GM19324 (cell line): ENCODE results near the gene SYPL2.

Experiments used
- ATAC-seq: cut with Tn5 transposase; IDR thresholded peaks from one replicate; pipeline ENCODE4 v1.9.1; 2021; ENCODE audit warnings: mild to moderate bottlenecking, moderate library complexity; ENCODE audit not compliant: unreplicated experiment, low FRiP score

The SYPL2 gene

GRCh38 chr1:109509176-109510134 lies 43.1 kb downstream of the SYPL2 start, which contains the start of gene AMIGO1:
Gene AMIGO1, minus strand, starts transcription at chr1:109509727. Its CDS starts 815 bp downstream, at chr1:109508912.
- ATAC-seq: peak; percentile 61

- ATAC-seq: no peak
Measured at GRCh38 chr1:109513110-109513710, 46.9 kb downstream of the SYPL2 start.

GRCh38 chr1:109514846-109515245 lies 48.5 kb downstream of the SYPL2 start:
- ATAC-seq: no peak

- no peak for ATAC-seq
Measured at GRCh38 chr1:109516872-109517271, 50.5 kb downstream of the SYPL2 start.

- ATAC-seq: no peak
Measured at GRCh38 chr1:109517337-109517736, 51.0 kb downstream of the SYPL2 start.

GRCh38 chr1:109521002-109521951 lies 54.9 kb downstream of the SYPL2 start:
- ATAC-seq: no peak

GRCh38 chr1:109522026-109522425 lies 55.7 kb downstream of the SYPL2 start:
- ATAC-seq: no peak

- ATAC-seq: no peak
Measured at GRCh38 chr1:109523706-109524105, 57.4 kb downstream of the SYPL2 start.

- no peak for ATAC-seq
Measured at GRCh38 chr1:109527098-109527811, 60.9 kb downstream of the SYPL2 start.

- no peak for ATAC-seq
Measured at GRCh38 chr1:109527846-109528695, 61.7 kb downstream of the SYPL2 start.

- no peak for ATAC-seq
Measured at GRCh38 chr1:109528712-109529111, 62.4 kb downstream of the SYPL2 start.

- no peak for ATAC-seq
Measured at GRCh38 chr1:109529881-109530456, 63.6 kb downstream of the SYPL2 start.

GRCh38 chr1:109530457-109531087 lies 64.2 kb downstream of the SYPL2 start:
- no peak for ATAC-seq

GRCh38 chr1:109531380-109531779 lies 65.0 kb downstream of the SYPL2 start:
- no peak for ATAC-seq
